VCaP (cell line): ENCODE measurements around the gene ADNP.

Source experiments
- H3K27ac ChIP-seq: fragments of 450-650 bp; 2 replicates; pipeline ENCODE4 v1.5.1; 2017
- CTCF ChIP-seq: fragments of 450-650 bp; conservative IDR thresholded peaks from 2 replicates; pipeline ENCODE4 v1.5.1; 2017; ENCODE audit warnings: mild to moderate bottlenecking, moderate library complexity

Gene ADNP

GRCh38 chr20:50953196-50953595 is 22.0 kb upstream of the ADNP start:
- no peak for TF ChIP-seq CTCF
- no peak overlapping the region for H3K27ac ChIP-seq

GRCh38 chr20:50948132-50948785 is 17.0 kb upstream of the ADNP start:
- no peak for TF ChIP-seq CTCF
- no peak overlapping the region for H3K27ac ChIP-seq

- no peak for TF ChIP-seq CTCF
- H3K27ac ChIP-seq = no peak overlapping the region
These were observed 11.8 kb upstream of the ADNP start for GRCh38 chr20:50943069-50943468.

GRCh38 chr20:50933589-50933988 is 2.4 kb upstream of the ADNP start:
- no peak for TF ChIP-seq CTCF

GRCh38 chr20:50932691-50933280 is 1.5 kb upstream of the ADNP start:
- TF ChIP-seq CTCF = no peak
- peak overlapping the region; percentile 95; the same call in 1 of the 2 replicates for H3K27ac ChIP-seq

More at GRCh38 chr20:50933589-50933988, 2.4 kb upstream of the ADNP start:
- H3K27ac ChIP-seq = no peak overlapping the region; the same call in 1 of the 2 replicates

- H3K27ac ChIP-seq = peak overlapping the region; percentile 95
- TF ChIP-seq CTCF = no peak
These were observed 814 bp upstream of the ADNP start for GRCh38 chr20:50932016-50932485.

- peak overlapping the region; percentile 95 for H3K27ac ChIP-seq
- TF ChIP-seq CTCF = no peak
These were observed 296 bp downstream of the ADNP start for GRCh38 chr20:50930976-50931305.
